Liver (tissue), 9 donors: ENCODE data around the gene PELI2. TPM values are rescaled to one million over a fixed set of nuclear protein-coding genes. Genes with fewer than 3 reads are reported as not detected.

Experiments used
- DNase-seq: peaks from one replicate; pipeline ENCODE4 v3.0.0-alpha.2; 2017; ENCODE audit warnings: low spot score
- H3K27ac ChIP-seq, 2 donors: one replicate each; pipeline ENCODE4 v1.7.0; 2013; ENCODE audit warnings: inconsistent platforms in 2 of 2, low read length in 2 of 2, control low read depth in 1 of 2, low read depth in 1 of 2, mild to moderate bottlenecking in 1 of 2
- H3K27me3 ChIP-seq, 4 donors: one replicate each; pipeline versions ENCODE4 v1.6.1 to v1.7.0; 2013; ENCODE audit warnings: low read length in 3 of 4, inconsistent platforms in 1 of 4, mild to moderate bottlenecking in 1 of 4, moderate library complexity in 1 of 4; ENCODE audit not compliant: control insufficient read depth in 4 of 4, insufficient read depth in 4 of 4
- H3K36me3 ChIP-seq, 4 donors: one replicate each; pipeline versions ENCODE4 v1.6.1 to v1.7.0; 2013; ENCODE audit warnings: low read length in 3 of 4, mild to moderate bottlenecking in 3 of 4, low read depth in 1 of 4, moderate library complexity in 1 of 4; ENCODE audit not compliant: control insufficient read depth in 4 of 4, insufficient read depth in 3 of 4
- H3K4me1 ChIP-seq, 4 donors: one replicate each; pipeline versions ENCODE4 v1.6.1 to v1.7.0; 2013; ENCODE audit warnings: low read length in 3 of 4, mild to moderate bottlenecking in 3 of 4, moderate library complexity in 1 of 4; ENCODE audit not compliant: control insufficient read depth in 4 of 4, insufficient read depth in 4 of 4
- H3K4me3 ChIP-seq, 3 donors: one replicate each; pipeline versions ENCODE4 v1.6.1 to v1.7.0; 2013; ENCODE audit warnings: low read length in 3 of 3, control low read depth in 1 of 3, low read depth in 1 of 3, mild to moderate bottlenecking in 1 of 3
- H3K9ac ChIP-seq, 2 donors: one replicate each; pipeline ENCODE4 v1.7.0; 2013; ENCODE audit warnings: low read length in 2 of 2, mild to moderate bottlenecking in 2 of 2, moderate library complexity in 2 of 2, control low read depth in 1 of 2, low read depth in 1 of 2
- H3K9me3 ChIP-seq, 4 donors: one replicate each; pipeline versions ENCODE4 v1.6.1 to v1.7.0; 2013; ENCODE audit warnings: low read length in 3 of 4; ENCODE audit not compliant: control insufficient read depth in 4 of 4
- EGR1 ChIP-seq, 2 donors: IDR thresholded peaks; 2 replicates each; pipeline ENCODE4 v1.6.1; 2016 to 2018; ENCODE audit warnings: antibody characterized with exemption in 2 of 2, low read depth in 2 of 2
- FOXA1 ChIP-seq: IDR thresholded peaks from 2 replicates; pipeline ENCODE4 v1.6.1; 2016; ENCODE audit warnings: antibody characterized with exemption
- FOXA2 ChIP-seq: IDR thresholded peaks from 2 replicates; pipeline ENCODE4 v1.6.1; 2016; ENCODE audit warnings: antibody characterized with exemption
- GABPA ChIP-seq, 2 donors: IDR thresholded peaks in 1 of 2; conservative IDR thresholded peaks in 1 of 2; 2 replicates each; pipeline ENCODE4 v1.6.1; 2016; ENCODE audit warnings: antibody characterized with exemption in 2 of 2, mild to moderate bottlenecking in 1 of 2, moderate library complexity in 1 of 2
- HNF4A ChIP-seq, 2 donors: conservative IDR thresholded peaks; 2 replicates each; pipeline ENCODE4 v1.6.1; 2016; ENCODE audit warnings: antibody characterized with exemption in 2 of 2, mild to moderate bottlenecking in 2 of 2
- HNF4G ChIP-seq: IDR thresholded peaks from 2 replicates; pipeline ENCODE4 v1.6.1; 2016; ENCODE audit warnings: antibody characterized with exemption
- JUND ChIP-seq, 2 donors: IDR thresholded peaks; 2 replicates each; pipeline ENCODE4 v1.6.1; 2016; ENCODE audit warnings: antibody characterized with exemption in 2 of 2
- NR2F2 ChIP-seq: IDR thresholded peaks from 2 replicates; pipeline ENCODE4 v1.6.1; 2016; ENCODE audit warnings: antibody characterized with exemption
- RAD21 ChIP-seq, 2 donors: IDR thresholded peaks; 2 replicates each; pipeline ENCODE4 v1.6.1; 2016; ENCODE audit warnings: antibody characterized with exemption in 2 of 2, mild to moderate bottlenecking in 2 of 2
- RXRA ChIP-seq, 2 donors: IDR thresholded peaks; 2 replicates each; pipeline ENCODE4 v1.6.1; 2017 to 2018; ENCODE audit warnings: antibody characterized with exemption in 2 of 2, mild to moderate bottlenecking in 1 of 2
- SP1 ChIP-seq: IDR thresholded peaks from 2 replicates; pipeline ENCODE4 v1.6.1; 2018; ENCODE audit warnings: antibody characterized with exemption, mild to moderate bottlenecking
- TAF1 ChIP-seq: conservative IDR thresholded peaks from 2 replicates; pipeline ENCODE4 v1.6.1; 2016; ENCODE audit warnings: antibody characterized with exemption, mild to moderate bottlenecking
- YY1 ChIP-seq: IDR thresholded peaks from 2 replicates; pipeline ENCODE4 v1.6.1; 2016; ENCODE audit warnings: antibody characterized with exemption, mild to moderate bottlenecking
- WGBS: extraction: QIAGEN DNeasy Blood & Tissue Kit; methylation state at CpG from one replicate; pipeline ENCODE4 v1.1.7; 2013; 5-methylcytosine and 5-hydroxymethylcytosine counted together
- polyA plus RNA-seq, 2 donors: library from polyadenylated mRNA; stranded (reverse) in 1 of 2; unstranded in 1 of 2; fragments of 200-250 nt in 1 of 2; fragments of >200 nt in 1 of 2; fragmentation: Nextera tagmentation in 1 of 2; extraction: Ambion mirVana in 1 of 2; gene quantifications; one replicate each; pipeline versions ENCODE4 v1.2.1 to v1.2.3, GENCODE V29; 2013 to 2015
- total RNA-seq, 2 donors: library from RNA; depleted of rRNA; stranded (reverse); fragments of >200 nt; gene quantifications; one replicate each; pipeline ENCODE4 v1.2.3, GENCODE V29; 2014
- TF ChIP-seq, protein P1 (sequence below): IDR thresholded peaks from 2 replicates; pipeline ENCODE4 v1.6.1; 2016; ENCODE audit warnings: antibody characterized with exemption, mild to moderate bottlenecking
- TF ChIP-seq, protein P2 (sequence below): IDR thresholded peaks from 2 replicates; pipeline ENCODE4 v1.6.1; 2016; ENCODE audit warnings: antibody characterized with exemption
- TF ChIP-seq, protein P3 (sequence below): IDR thresholded peaks from 2 replicates; pipeline ENCODE4 v1.6.1; 2016; ENCODE audit warnings: antibody characterized with exemption
- TF ChIP-seq, protein P4 (sequence below): fragments of 150-350 bp; IDR thresholded peaks from 2 replicates; pipeline ENCODE4 v1.5.1; 2017; ENCODE audit warnings: improper control_type of control experiment, low read depth, low read length; ENCODE audit not compliant: missing input control
- donor health status: healthy.
- donor health status: healthy.
- donor health status: healthy.
- donor health status: healthy.
- donor health status: healthy.

PELI2 gene
- total and polyA plus RNA-seq, 4 donors, result 0.68 to 2.9 (median 1.2) TPM

DNA sequence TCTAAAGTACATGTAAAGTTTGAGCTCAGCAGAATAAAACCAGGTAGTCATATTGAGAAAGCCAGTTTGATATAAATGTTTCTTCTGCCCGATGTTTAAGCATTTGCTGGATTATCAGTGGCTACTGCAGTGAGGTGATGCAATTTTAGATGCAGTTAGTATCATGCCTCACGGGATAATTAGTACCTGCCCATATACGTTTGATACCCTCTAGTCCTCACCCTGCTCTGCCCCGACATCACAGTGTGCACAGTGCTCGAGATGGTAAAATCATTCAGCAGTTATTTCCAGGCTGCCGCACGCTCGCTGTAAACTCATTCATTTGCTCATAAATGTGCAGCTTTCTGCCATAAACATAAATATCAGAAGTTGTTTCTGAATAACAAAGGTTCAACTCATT is 152.7 kb downstream of the PELI2 start (continued):
- TF ChIP-seq, protein P1, sequence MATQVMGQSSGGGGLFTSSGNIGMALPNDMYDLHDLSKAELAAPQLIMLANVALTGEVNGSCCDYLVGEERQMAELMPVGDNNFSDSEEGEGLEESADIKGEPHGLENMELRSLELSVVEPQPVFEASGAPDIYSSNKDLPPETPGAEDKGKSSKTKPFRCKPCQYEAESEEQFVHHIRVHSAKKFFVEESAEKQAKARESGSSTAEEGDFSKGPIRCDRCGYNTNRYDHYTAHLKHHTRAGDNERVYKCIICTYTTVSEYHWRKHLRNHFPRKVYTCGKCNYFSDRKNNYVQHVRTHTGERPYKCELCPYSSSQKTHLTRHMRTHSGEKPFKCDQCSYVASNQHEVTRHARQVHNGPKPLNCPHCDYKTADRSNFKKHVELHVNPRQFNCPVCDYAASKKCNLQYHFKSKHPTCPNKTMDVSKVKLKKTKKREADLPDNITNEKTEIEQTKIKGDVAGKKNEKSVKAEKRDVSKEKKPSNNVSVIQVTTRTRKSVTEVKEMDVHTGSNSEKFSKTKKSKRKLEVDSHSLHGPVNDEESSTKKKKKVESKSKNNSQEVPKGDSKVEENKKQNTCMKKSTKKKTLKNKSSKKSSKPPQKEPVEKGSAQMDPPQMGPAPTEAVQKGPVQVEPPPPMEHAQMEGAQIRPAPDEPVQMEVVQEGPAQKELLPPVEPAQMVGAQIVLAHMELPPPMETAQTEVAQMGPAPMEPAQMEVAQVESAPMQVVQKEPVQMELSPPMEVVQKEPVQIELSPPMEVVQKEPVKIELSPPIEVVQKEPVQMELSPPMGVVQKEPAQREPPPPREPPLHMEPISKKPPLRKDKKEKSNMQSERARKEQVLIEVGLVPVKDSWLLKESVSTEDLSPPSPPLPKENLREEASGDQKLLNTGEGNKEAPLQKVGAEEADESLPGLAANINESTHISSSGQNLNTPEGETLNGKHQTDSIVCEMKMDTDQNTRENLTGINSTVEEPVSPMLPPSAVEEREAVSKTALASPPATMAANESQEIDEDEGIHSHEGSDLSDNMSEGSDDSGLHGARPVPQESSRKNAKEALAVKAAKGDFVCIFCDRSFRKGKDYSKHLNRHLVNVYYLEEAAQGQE, result no peak
- TF ChIP-seq FOXA2 (no peak), GABPA (IDR thresholded peaks at IDR 0.05 in 1 of 2, conservative IDR thresholded peaks at IDR 0.05 in 1 of 2) (no peak), YY1 (no peak), TAF1 (no peak)
- TF ChIP-seq, protein P2, sequence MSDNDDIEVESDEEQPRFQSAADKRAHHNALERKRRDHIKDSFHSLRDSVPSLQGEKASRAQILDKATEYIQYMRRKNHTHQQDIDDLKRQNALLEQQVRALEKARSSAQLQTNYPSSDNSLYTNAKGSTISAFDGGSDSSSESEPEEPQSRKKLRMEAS, result no peak

DNA sequence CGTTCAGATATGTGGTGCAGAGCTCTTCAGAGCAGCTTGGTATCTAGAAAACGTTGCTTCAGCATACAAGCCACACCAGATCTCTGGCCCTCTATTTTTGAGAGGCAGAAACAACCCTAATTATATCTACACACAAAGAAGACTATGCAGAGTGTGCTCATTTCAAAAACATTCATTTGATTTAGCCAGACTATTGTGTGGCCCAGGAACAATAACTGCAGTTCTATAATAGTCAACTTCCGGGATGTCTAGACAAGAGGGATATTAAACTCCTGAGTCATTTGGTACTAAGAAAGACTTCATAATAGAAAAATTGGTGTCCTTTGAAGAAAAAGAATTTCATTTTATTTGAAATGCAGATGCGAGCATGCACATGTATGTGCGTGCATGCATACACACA is 153.8 kb downstream of the PELI2 start:
- Histone ChIP-seq H3K9ac (no peak overlapping the region), H3K4me3 (no peak overlapping the region), H3K27ac (no peak overlapping the region), H3K9me3 (no peaks in the 10 kb centered on the region), H3K27me3 (no peaks in the 10 kb centered on the region), H3K4me1 (no peaks in the 10 kb centered on the region), H3K36me3 (no peaks in the 10 kb centered on the region)
- WGBS, result 88% methylated on average over 5 of the region's 5 CpGs
- no peak for DNase-seq
- TF ChIP-seq NR2F2 (no peak), RXRA (IDR thresholded peaks at IDR 0.05) (no peak), HNF4A (conservative IDR thresholded peaks at IDR 0.05) (no peak), TAF1 (no peak), RAD21 (IDR thresholded peaks at IDR 0.05) (no peak), FOXA2 (no peak), GABPA (IDR thresholded peaks at IDR 0.05 in 1 of 2, conservative IDR thresholded peaks at IDR 0.05 in 1 of 2) (no peak), FOXA1 (no peak), JUND (IDR thresholded peaks at IDR 0.05) (no peak), SP1 (no peak), HNF4G (no peak), EGR1 (IDR thresholded peaks at IDR 0.05; ENCODE audit: low read depth in 2 of 2) (no peak)
- TF ChIP-seq, protein P3, sequence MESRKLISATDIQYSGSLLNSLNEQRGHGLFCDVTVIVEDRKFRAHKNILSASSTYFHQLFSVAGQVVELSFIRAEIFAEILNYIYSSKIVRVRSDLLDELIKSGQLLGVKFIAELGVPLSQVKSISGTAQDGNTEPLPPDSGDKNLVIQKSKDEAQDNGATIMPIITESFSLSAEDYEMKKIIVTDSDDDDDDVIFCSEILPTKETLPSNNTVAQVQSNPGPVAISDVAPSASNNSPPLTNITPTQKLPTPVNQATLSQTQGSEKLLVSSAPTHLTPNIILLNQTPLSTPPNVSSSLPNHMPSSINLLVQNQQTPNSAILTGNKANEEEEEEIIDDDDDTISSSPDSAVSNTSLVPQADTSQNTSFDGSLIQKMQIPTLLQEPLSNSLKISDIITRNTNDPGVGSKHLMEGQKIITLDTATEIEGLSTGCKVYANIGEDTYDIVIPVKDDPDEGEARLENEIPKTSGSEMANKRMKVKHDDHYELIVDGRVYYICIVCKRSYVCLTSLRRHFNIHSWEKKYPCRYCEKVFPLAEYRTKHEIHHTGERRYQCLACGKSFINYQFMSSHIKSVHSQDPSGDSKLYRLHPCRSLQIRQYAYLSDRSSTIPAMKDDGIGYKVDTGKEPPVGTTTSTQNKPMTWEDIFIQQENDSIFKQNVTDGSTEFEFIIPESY, result no peak
- TF ChIP-seq, protein P2, result no peak
- TF ChIP-seq, protein P4, sequence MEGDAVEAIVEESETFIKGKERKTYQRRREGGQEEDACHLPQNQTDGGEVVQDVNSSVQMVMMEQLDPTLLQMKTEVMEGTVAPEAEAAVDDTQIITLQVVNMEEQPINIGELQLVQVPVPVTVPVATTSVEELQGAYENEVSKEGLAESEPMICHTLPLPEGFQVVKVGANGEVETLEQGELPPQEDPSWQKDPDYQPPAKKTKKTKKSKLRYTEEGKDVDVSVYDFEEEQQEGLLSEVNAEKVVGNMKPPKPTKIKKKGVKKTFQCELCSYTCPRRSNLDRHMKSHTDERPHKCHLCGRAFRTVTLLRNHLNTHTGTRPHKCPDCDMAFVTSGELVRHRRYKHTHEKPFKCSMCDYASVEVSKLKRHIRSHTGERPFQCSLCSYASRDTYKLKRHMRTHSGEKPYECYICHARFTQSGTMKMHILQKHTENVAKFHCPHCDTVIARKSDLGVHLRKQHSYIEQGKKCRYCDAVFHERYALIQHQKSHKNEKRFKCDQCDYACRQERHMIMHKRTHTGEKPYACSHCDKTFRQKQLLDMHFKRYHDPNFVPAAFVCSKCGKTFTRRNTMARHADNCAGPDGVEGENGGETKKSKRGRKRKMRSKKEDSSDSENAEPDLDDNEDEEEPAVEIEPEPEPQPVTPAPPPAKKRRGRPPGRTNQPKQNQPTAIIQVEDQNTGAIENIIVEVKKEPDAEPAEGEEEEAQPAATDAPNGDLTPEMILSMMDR, result no peak
